ENCODE results near the gene IQSEC1. TPM values are rescaled to one million over a fixed set of nuclear protein-coding genes. Genes with fewer than 3 reads are reported as not detected.

Gene IQSEC1
- polyA plus RNA-seq, 1 donor (not counting 4 experiments of a cell fraction or from before 2014, with no cell fraction given) = 2.8 TPM

GRCh38 chr3:12974334-12974733 is 98.9 kb downstream of the IQSEC1 start:
- H3K9me3 ChIP-seq (ENCODE audit: control insufficient read depth, low read depth, low read length) = no peaks in the 10 kb centered on the region
- no peak overlapping the region for H2AFZ ChIP-seq (ENCODE audit: control insufficient read depth, low read length)
- no peak for FAIRE-seq
- no peaks in the 10 kb centered on the region for H3K9me1 ChIP-seq (ENCODE audit: control insufficient read depth, extremely low read depth, insufficient read depth, low read length)
- DNase-seq (ENCODE audit: low read depth, low spot score) = no peak
- no peaks in the 10 kb centered on the region for H3K36me3 ChIP-seq (ENCODE audit: control insufficient read depth in 2 of 2, extremely low read depth in 1 of 2, insufficient read depth in 2 of 2, low read length in 2 of 2)
- H3K4me2 ChIP-seq (ENCODE audit: control insufficient read depth, extremely low read depth, insufficient read depth, low read depth, low read length) = no peak overlapping the region
- H4K20me1 ChIP-seq (ENCODE audit: control insufficient read depth, extremely low read depth, insufficient read depth, low read length) = no peaks in the 10 kb centered on the region
- H3K4me3 ChIP-seq (ENCODE audit: control insufficient read depth in 2 of 3, extremely low read depth in 1 of 3, insufficient read depth in 2 of 3, low read depth in 1 of 3, low read length in 3 of 3) = no peak overlapping the region
- dilution Hi-C loops (cut with MboI; ENCODE audit: extremely low pct_ligation_motif_present, low sequenced_read_pairs) = no loop called here
- H3K79me2 ChIP-seq (ENCODE audit: control insufficient read depth, insufficient read depth, low read length) = no peaks in the 10 kb centered on the region
- no peaks in the 10 kb centered on the region for H3K4me1 ChIP-seq (ENCODE audit: control insufficient read depth, extremely low read depth, insufficient read depth, low read length)
- H3K27ac ChIP-seq (ENCODE audit: control insufficient read depth, insufficient read depth, low read length) = no peak overlapping the region
- peaks cover 11% of the 10 kb centered on the region for H3K27me3 ChIP-seq (ENCODE audit: control insufficient read depth, extremely low read depth, insufficient read depth, low read length)
- no peak for TF ChIP-seq CTCF (optimal IDR thresholded peaks at IDR 0.05 in 1 of 3, IDR thresholded peaks at IDR 0.05 in 1 of 3, conservative IDR thresholded peaks at IDR 0.05 in 1 of 3; ENCODE audit: extremely low read depth in 1 of 3, insufficient read depth in 2 of 3, low read length in 3 of 3)
- TF ChIP-seq EZH2 (IDR thresholded peaks at IDR 0.05; ENCODE audit: low read length) = no peak
- H3K9ac ChIP-seq (ENCODE audit: control insufficient read depth, extremely low read depth, insufficient read depth, low read length) = no peak overlapping the region

GRCh38 chr3:12973827-12974226 is 99.4 kb downstream of the IQSEC1 start:
- Histone ChIP-seq H3K4me1 (ENCODE audit: control insufficient read depth, extremely low read depth, insufficient read depth, low read length) (no peaks in the 10 kb centered on the region), H3K9ac (ENCODE audit: control insufficient read depth, extremely low read depth, insufficient read depth, low read length) (no peak overlapping the region), H2AFZ (ENCODE audit: control insufficient read depth, low read length) (no peak overlapping the region), H3K4me3 (ENCODE audit: control insufficient read depth in 2 of 3, extremely low read depth in 1 of 3, insufficient read depth in 2 of 3, low read depth in 1 of 3, low read length in 3 of 3) (no peak overlapping the region), H3K9me1 (ENCODE audit: control insufficient read depth, extremely low read depth, insufficient read depth, low read length) (no peaks in the 10 kb centered on the region), H3K9me3 (ENCODE audit: control insufficient read depth, low read depth, low read length) (no peaks in the 10 kb centered on the region), H3K27ac (ENCODE audit: control insufficient read depth, insufficient read depth, low read length) (no peak overlapping the region), H3K4me2 (ENCODE audit: control insufficient read depth, extremely low read depth, insufficient read depth, low read depth, low read length) (no peak overlapping the region), H3K36me3 (ENCODE audit: control insufficient read depth in 2 of 2, extremely low read depth in 1 of 2, insufficient read depth in 2 of 2, low read length in 2 of 2) (no peaks in the 10 kb centered on the region), H3K27me3 (ENCODE audit: control insufficient read depth, extremely low read depth, insufficient read depth, low read length) (peaks cover 11% of the 10 kb centered on the region), H4K20me1 (ENCODE audit: control insufficient read depth, extremely low read depth, insufficient read depth, low read length) (no peaks in the 10 kb centered on the region), H3K79me2 (ENCODE audit: control insufficient read depth, insufficient read depth, low read length) (no peaks in the 10 kb centered on the region)
- no peak for DNase-seq (ENCODE audit: low read depth, low spot score)
- dilution Hi-C loops (cut with MboI; ENCODE audit: extremely low pct_ligation_motif_present, low sequenced_read_pairs) = no loop called here
- TF ChIP-seq EZH2 (IDR thresholded peaks at IDR 0.05; ENCODE audit: low read length) (no peak), CTCF (optimal IDR thresholded peaks at IDR 0.05 in 1 of 3, IDR thresholded peaks at IDR 0.05 in 1 of 3, conservative IDR thresholded peaks at IDR 0.05 in 1 of 3; ENCODE audit: extremely low read depth in 1 of 3, insufficient read depth in 2 of 3, low read length in 3 of 3) (no peak)
- no peak for FAIRE-seq
